Cardiac septum (tissue), 1 donor: ENCODE measurements around the gene KANK4. TPM values are rescaled to one million over a fixed set of nuclear protein-coding genes. Genes with fewer than 3 reads are reported as not detected.

Experiments used
- DNase-seq: peaks from one replicate; pipeline ENCODE4 v3.0.0-alpha.2; 2020; ENCODE audit warnings: low spot score
- intact Hi-C: fragments of 100-400 bp; cut with DNase I; formaldehyde crosslinking; loops from one replicate; pipeline ENCODE4 v1.14.0; 2022
- long read RNA-seq: library from polyadenylated mRNA; unstranded; transcript quantifications from one replicate; pipeline ENCODE4 v2.0.0, GENCODE V29; 2021
- total RNA-seq: library from RNA; stranded (reverse); fragmentation: NEBNext Ultra II Directional; extraction: Animal tissue kit (Norgen Biotek cat#: 25700); gene quantifications from one replicate; pipeline ENCODE4 v1.2.1, GENCODE V29; 2021
- donor health status: DM: no; HTN: no; CAD: no.

KANK4 gene
- 0.16 TPM for total RNA-seq
- long read RNA-seq = 0 reads

GRCh38 chr1:62318756-62319544 is at the start of gene KANK4:
Gene KANK4 (minus strand): TSS chr1:62319434. CDS start chr1:62281564, 37,870 bp downstream.
- intact Hi-C loops = no loop called here
- no peak for DNase-seq

GRCh38 chr1:62368989-62369388 is 49.8 kb upstream of the KANK4 start:
- DNase-seq = no peak
- intact Hi-C loops = no loop called here

- DNase-seq = no peak
- intact Hi-C loops = no loop called here
Measured at GRCh38 chr1:62367005-62367557, 47.8 kb upstream of the KANK4 start.

GRCh38 chr1:62364721-62365120 is 45.5 kb upstream of the KANK4 start:
- intact Hi-C loops = no loop called here
- DNase-seq = no peak

- intact Hi-C loops = no loop called here
- DNase-seq = no peak
Measured at GRCh38 chr1:62362926-62363325, 43.7 kb upstream of the KANK4 start.

GRCh38 chr1:62362061-62362917 is 43.1 kb upstream of the KANK4 start:
- peak; percentile 10 for DNase-seq
- intact Hi-C loops = no loop called here

GRCh38 chr1:62361431-62361830 is 42.2 kb upstream of the KANK4 start:
- intact Hi-C loops = no loop called here
- DNase-seq = peak; percentile 22

GRCh38 chr1:62358665-62359373 is 39.6 kb upstream of the KANK4 start:
- intact Hi-C loops = no loop called here
- peak; percentile 14 for DNase-seq

- intact Hi-C loops = no loop called here
- peak; percentile 41 for DNase-seq
Measured at GRCh38 chr1:62357916-62358315, 38.7 kb upstream of the KANK4 start.

GRCh38 chr1:62356257-62356835 is 37.1 kb upstream of the KANK4 start:
- peak; percentile 39 for DNase-seq
- intact Hi-C loops = no loop called here

GRCh38 chr1:62355095-62355494 is 35.9 kb upstream of the KANK4 start:
- intact Hi-C loops = no loop called here
- DNase-seq = peak; percentile 36

- intact Hi-C loops = no loop called here
- peak; percentile 3 for DNase-seq
Measured at GRCh38 chr1:62353853-62354252, 34.6 kb upstream of the KANK4 start.

GRCh38 chr1:62352387-62352786 is 33.2 kb upstream of the KANK4 start:
- DNase-seq = peak; percentile 31
- intact Hi-C loops = no loop called here

GRCh38 chr1:62349470-62350233 is 30.4 kb upstream of the KANK4 start:
- peak; percentile 6 for DNase-seq
- intact Hi-C loops = no loop called here

- intact Hi-C loops = no loop called here
- DNase-seq = peak; percentile 4
Measured at GRCh38 chr1:62346886-62347285, 27.7 kb upstream of the KANK4 start.

GRCh38 chr1:62343911-62344310 is 24.7 kb upstream of the KANK4 start:
- intact Hi-C loops = no loop called here
- DNase-seq = peak; percentile 24

GRCh38 chr1:62342270-62342669 is 23.0 kb upstream of the KANK4 start:
- intact Hi-C loops = no loop called here

GRCh38 chr1:62341615-62342014 is 22.4 kb upstream of the KANK4 start:
- intact Hi-C loops = no loop called here
- no peak for DNase-seq

More at GRCh38 chr1:62342270-62342669, 23.0 kb upstream of the KANK4 start:
- DNase-seq = no peak

- DNase-seq = no peak
- intact Hi-C loops = no loop called here
Measured at GRCh38 chr1:62341089-62341488, 21.9 kb upstream of the KANK4 start.
